Neural progenitor cell (in vitro differentiated cells): ENCODE data around the gene ETHE1. TPM values are rescaled to one million over a fixed set of nuclear protein-coding genes. Genes with fewer than 3 reads are reported as not detected.

Experiments used
- DNase-seq: peaks from one replicate; pipeline ENCODE4 v3.0.0-alpha.2; 2016; ENCODE audit warnings: low spot score
- H2AFZ ChIP-seq: fragments of 200-600 bp; sonication (generic); replicated peaks from 2 replicates; pipeline ENCODE4 v1.6.1; 2016; ENCODE audit warnings: antibody characterized with exemption
- H3F3A ChIP-seq: fragments of 200-600 bp; sonication (generic); 2 replicates; pipeline ENCODE4 v1.6.1; 2016; ENCODE audit warnings: antibody characterized with exemption, low read depth
- H3K27ac ChIP-seq: fragments of 200-600 bp; sonication (generic); 2 replicates; pipeline ENCODE4 v1.5.1; 2016; ENCODE audit warnings: mild to moderate bottlenecking
- H3K27me3 ChIP-seq: fragments of 200-600 bp; sonication (generic); 2 replicates; pipeline ENCODE4 v1.6.1; 2016; ENCODE audit warnings: mild to moderate bottlenecking, moderate library complexity
- H3K36me3 ChIP-seq: fragments of 200-600 bp; sonication (generic); 2 replicates; pipeline ENCODE4 v1.5.1; 2016
- H3K4me1 ChIP-seq: fragments of 200-600 bp; sonication (generic); 2 replicates; pipeline ENCODE4 v1.6.1; 2016; ENCODE audit warnings: mixed run types
- H3K4me2 ChIP-seq: fragments of 200-600 bp; sonication (generic); 2 replicates; pipeline ENCODE4 v1.6.1; 2016
- H3K4me3 ChIP-seq: fragments of 200-600 bp; sonication (generic); 2 replicates; pipeline ENCODE4 v1.5.1; 2016
- H3K79me2 ChIP-seq: fragments of 200-600 bp; sonication (generic); 2 replicates; pipeline ENCODE4 v1.6.1; 2016; ENCODE audit warnings: low read depth
- H3K9ac ChIP-seq: fragments of 200-600 bp; sonication (generic); 2 replicates; pipeline ENCODE4 v1.6.1; 2016
- H3K9me3 ChIP-seq: fragments of 200-600 bp; sonication (generic); 2 replicates; pipeline ENCODE4 v1.5.1; 2016; ENCODE audit warnings: low read depth
- H4K20me1 ChIP-seq: fragments of 200-600 bp; sonication (generic); 2 replicates; pipeline ENCODE4 v1.6.1; 2016; ENCODE audit warnings: low read depth
- H3K27ac Mint-ChIP-seq: 3 replicates; pipeline ENCODE4 v1.8.0; 2021; ENCODE audit warnings: mixed read lengths
- H3K27me3 Mint-ChIP-seq: 2 replicates; pipeline ENCODE4 v1.8.0; 2022; ENCODE audit warnings: low read depth, mild to moderate bottlenecking, inconsistent platforms, moderate library complexity, mixed read lengths; ENCODE audit not compliant: insufficient read depth
- H3K36me3 Mint-ChIP-seq: 3 replicates; pipeline ENCODE4 v1.8.0; 2021; ENCODE audit warnings: mixed read lengths
- H3K4me1 Mint-ChIP-seq: 3 replicates; pipeline ENCODE4 v1.8.0; 2021; ENCODE audit warnings: mixed read lengths
- H3K4me3 Mint-ChIP-seq: 3 replicates; pipeline ENCODE4 v1.8.0; 2021; ENCODE audit warnings: mild to moderate bottlenecking, moderate library complexity, mixed read lengths
- H3K9me3 Mint-ChIP-seq: 3 replicates; pipeline ENCODE4 v1.8.0; 2020; ENCODE audit warnings: mixed read lengths
- CTCF ChIP-seq: fragments of 200-600 bp; sonication (generic); IDR thresholded peaks from 2 replicates; pipeline ENCODE4 v1.5.1; 2017; ENCODE audit warnings: antibody characterized with exemption, mild to moderate bottlenecking
- EZH2 ChIP-seq: fragments of 200-600 bp; sonication (generic); IDR thresholded peaks from 2 replicates; pipeline ENCODE4 v1.6.1; 2017; ENCODE audit warnings: antibody characterized with exemption, mild to moderate bottlenecking, moderate library complexity
- EZH2phosphoT487 ChIP-seq: fragments of 200-600 bp; sonication (generic); IDR thresholded peaks from 2 replicates; pipeline ENCODE4 v1.6.1; 2017; ENCODE audit warnings: antibody characterized with exemption
- total RNA-seq: library from RNA; depleted of rRNA; stranded (reverse); fragments of >200 nt; gene quantifications from 2 replicates; pipeline ENCODE4 v1.2.3, GENCODE V29; 2015; ENCODE audit warnings: low replicate concordance

ETHE1 gene
- total RNA-seq, 1 donor from 2014 or later: 13.6 TPM

GRCh38 chr19:43479226-43479625 is 47.8 kb downstream of the ETHE1 start:
- Mint-ChIP-seq H3K36me3 (no peaks in the 10 kb centered on the region), H3K4me3 (no peak overlapping the region), H3K4me1 (peaks cover 4% of the 10 kb centered on the region), H3K27ac (no peak overlapping the region), H3K9me3 (no peaks in the 10 kb centered on the region), H3K27me3 (no peaks in the 10 kb centered on the region)
- no peak overlapping the region for H3K9ac ChIP-seq
- no peak for TF ChIP-seq EZH2
- no peak for TF ChIP-seq EZH2phosphoT487
- no peak for TF ChIP-seq CTCF
- no peak overlapping the region for H3K4me3 ChIP-seq
- no peak for DNase-seq
- H3F3A ChIP-seq: peaks cover 10% of the 10 kb centered on the region
- no peaks in the 10 kb centered on the region for H3K9me3 ChIP-seq
- H3K79me2 ChIP-seq: no peaks in the 10 kb centered on the region
- H2AFZ ChIP-seq: no peak overlapping the region
- no peak overlapping the region for H3K27ac ChIP-seq
- peaks cover 8% of the 10 kb centered on the region for H3K27me3 ChIP-seq
- H3K36me3 ChIP-seq: no peaks in the 10 kb centered on the region
- no peaks in the 10 kb centered on the region for H3K4me1 ChIP-seq
- H3K4me2 ChIP-seq: no peak overlapping the region
- no peaks in the 10 kb centered on the region for H4K20me1 ChIP-seq

GRCh38 chr19:43478323-43478722 is 48.7 kb downstream of the ETHE1 start:
- H3K79me2 ChIP-seq: no peaks in the 10 kb centered on the region
- H4K20me1 ChIP-seq: no peaks in the 10 kb centered on the region
- Mint-ChIP-seq H3K4me1 (peaks cover 4% of the 10 kb centered on the region), H3K27me3 (no peaks in the 10 kb centered on the region), H3K4me3 (no peak overlapping the region), H3K9me3 (no peaks in the 10 kb centered on the region), H3K27ac (peak overlapping the region; percentile 64), H3K36me3 (no peaks in the 10 kb centered on the region)
- H3K36me3 ChIP-seq: no peaks in the 10 kb centered on the region
- H2AFZ ChIP-seq: no peak overlapping the region
- no peak for TF ChIP-seq EZH2
- TF ChIP-seq CTCF: no peak
- TF ChIP-seq EZH2phosphoT487: no peak
- no peak overlapping the region for H3K27ac ChIP-seq
- no peak for DNase-seq
- H3K9ac ChIP-seq: no peak overlapping the region
- H3K9me3 ChIP-seq: no peaks in the 10 kb centered on the region
- H3F3A ChIP-seq: peaks cover 10% of the 10 kb centered on the region
- H3K4me1 ChIP-seq: no peaks in the 10 kb centered on the region
- peaks cover 14% of the 10 kb centered on the region for H3K27me3 ChIP-seq
- no peak overlapping the region for H3K4me3 ChIP-seq
- no peak overlapping the region for H3K4me2 ChIP-seq

GRCh38 chr19:43476606-43477005 is 50.4 kb downstream of the ETHE1 start:
- no peak for DNase-seq
- no peaks in the 10 kb centered on the region for H3K79me2 ChIP-seq
- H3K4me3 ChIP-seq: no peak overlapping the region
- H2AFZ ChIP-seq: no peak overlapping the region
- Mint-ChIP-seq H3K9me3 (no peaks in the 10 kb centered on the region), H3K4me3 (no peak overlapping the region), H3K36me3 (no peaks in the 10 kb centered on the region), H3K27me3 (peaks cover 3% of the 10 kb centered on the region), H3K27ac (no peak overlapping the region), H3K4me1 (peaks cover 4% of the 10 kb centered on the region)
- no peaks in the 10 kb centered on the region for H4K20me1 ChIP-seq
- H3K9ac ChIP-seq: no peak overlapping the region
- no peaks in the 10 kb centered on the region for H3K4me1 ChIP-seq
- TF ChIP-seq EZH2 (no peak), CTCF (no peak), EZH2phosphoT487 (no peak)
- no peak overlapping the region for H3K27ac ChIP-seq
- H3K36me3 ChIP-seq: no peaks in the 10 kb centered on the region
- peaks cover 10% of the 10 kb centered on the region for H3F3A ChIP-seq
- H3K27me3 ChIP-seq: peaks cover 14% of the 10 kb centered on the region
- H3K4me2 ChIP-seq: no peak overlapping the region
- H3K9me3 ChIP-seq: no peaks in the 10 kb centered on the region
